GM19397 (cell line): ENCODE measurements around the gene TRIM31.

ENCODE experiments used
- ATAC-seq: cut with Tn5 transposase; IDR thresholded peaks from one replicate; pipeline ENCODE4 v1.9.1; 2021; ENCODE audit warnings: mild to moderate bottlenecking, moderate library complexity; ENCODE audit not compliant: unreplicated experiment

Gene TRIM31

DNA sequence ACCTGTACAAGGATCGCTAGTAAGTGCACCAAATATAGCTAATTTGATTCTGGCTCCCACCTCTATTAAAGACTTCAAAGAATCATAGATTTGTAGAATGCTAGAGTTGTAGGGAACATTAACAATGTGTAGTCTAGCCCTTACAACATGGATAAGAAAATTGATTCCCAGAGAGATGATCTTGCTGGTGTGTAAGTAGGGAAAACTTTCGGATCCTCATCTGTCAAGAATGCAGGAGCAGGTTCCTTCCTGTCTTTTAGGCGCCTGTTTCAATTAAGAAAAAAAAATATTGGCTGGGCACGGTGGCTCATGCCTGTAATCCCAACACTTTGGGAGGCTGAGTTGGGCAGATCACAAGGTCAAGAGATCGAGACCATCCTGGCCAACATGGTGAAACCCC is 25.0 kb downstream of the TRIM31 start:
- no peak for ATAC-seq

DNA sequence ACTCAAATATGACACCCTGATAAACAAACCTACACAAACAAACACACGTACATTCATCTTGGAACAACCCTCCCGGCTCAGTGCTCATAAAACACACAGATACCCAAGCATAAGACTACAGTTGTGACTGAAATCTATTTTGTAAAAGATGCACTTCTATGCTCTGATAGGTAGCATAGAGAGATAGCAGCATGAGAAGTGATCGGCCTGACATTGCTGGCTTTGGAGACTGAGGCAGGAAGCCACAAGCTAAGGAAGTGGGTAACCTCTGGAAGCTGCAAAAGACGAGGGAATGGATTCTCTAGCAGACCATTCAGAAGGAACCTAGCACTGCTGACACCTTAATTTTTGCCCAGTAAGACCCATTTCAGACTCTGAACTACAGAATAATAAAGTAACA is 35.7 kb downstream of the TRIM31 start:
- ATAC-seq, result no peak

DNA sequence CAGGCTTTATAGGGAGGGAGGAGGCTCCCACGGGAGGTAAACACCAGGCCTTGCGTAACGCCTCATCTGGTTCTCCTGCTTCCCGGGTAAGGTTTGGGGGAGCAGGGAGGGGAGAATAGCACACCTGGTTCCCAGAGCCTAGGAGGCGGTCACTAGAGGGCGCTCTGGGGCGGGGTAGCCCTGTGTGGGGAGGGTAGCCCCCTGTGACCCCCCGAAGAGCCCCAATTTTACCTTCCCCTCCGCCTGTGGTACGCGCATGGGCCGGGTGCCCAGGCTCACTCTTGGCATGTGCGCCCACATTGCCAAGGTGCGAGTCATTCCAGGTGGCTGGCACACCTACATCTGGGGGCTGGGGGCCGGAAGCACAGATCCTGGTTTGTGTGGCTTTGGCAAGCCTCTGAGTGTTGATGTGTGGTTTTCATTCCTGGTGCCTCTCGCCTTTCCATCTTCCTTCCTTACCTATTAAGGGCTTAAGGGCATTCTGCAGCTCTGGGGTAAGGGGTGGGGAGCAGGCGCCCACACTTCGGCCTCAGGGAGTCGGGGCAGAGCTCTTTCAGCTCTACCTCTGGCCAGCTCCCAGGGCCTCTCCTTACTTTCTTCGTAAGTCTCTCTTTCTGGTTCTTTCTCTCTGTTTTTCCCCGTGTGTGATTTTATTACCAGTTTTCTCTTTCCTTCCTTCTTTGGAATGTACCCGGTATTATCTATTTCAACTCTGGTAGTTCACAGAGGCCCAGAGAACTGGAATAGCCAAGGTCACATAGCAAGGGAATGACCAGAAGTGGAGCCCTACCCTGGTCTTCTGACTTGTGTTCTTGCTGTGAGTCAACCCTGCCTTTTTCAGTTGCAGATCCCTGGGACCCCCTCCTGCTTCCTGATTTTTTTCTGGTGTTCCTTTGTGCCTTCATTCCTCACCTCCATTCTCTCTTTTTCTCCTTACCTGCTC is 36.8 kb downstream of the TRIM31 start:
- ATAC-seq, result no peak

DNA sequence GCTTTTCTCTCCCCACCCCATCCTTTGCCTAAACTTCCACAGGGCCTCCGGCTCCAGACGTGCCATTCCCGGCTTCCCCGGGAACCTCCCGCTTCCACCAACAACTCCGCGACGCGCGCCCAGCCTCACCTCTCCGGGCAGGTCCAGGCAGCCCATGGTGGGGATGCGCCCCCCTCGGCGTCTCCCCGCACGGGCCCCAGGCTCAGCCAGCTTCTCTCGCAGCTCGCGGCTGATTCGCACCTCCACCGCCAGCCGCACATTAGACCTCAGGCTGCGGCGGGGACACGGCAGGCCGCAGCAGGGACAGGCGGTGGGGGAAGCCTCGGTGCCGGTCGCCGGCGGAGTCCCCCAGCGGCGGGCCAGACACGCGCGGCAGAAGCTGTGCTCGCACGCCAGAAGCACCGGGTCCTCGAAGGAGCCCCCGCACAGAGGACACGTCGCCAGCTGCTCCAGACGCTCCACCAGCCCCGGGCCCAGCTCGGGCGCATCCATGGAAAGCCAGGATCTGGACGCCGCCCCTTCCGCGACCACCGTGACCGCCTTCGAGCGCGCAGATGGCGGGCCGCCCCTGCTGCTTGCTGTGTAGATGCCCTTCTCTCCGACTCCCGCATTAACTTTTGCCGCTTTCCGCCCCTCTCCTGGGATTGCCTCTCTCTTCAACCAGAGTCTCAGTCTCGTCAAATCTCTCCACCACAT is 37.6 kb downstream of the TRIM31 start, which contains the start of gene RNF39:
TSS of gene RNF39 (minus strand) at position 676 of the 696 bp plus-strand sequence. CDS start at position 492, 184 bp downstream.
- no peak for ATAC-seq

DNA sequence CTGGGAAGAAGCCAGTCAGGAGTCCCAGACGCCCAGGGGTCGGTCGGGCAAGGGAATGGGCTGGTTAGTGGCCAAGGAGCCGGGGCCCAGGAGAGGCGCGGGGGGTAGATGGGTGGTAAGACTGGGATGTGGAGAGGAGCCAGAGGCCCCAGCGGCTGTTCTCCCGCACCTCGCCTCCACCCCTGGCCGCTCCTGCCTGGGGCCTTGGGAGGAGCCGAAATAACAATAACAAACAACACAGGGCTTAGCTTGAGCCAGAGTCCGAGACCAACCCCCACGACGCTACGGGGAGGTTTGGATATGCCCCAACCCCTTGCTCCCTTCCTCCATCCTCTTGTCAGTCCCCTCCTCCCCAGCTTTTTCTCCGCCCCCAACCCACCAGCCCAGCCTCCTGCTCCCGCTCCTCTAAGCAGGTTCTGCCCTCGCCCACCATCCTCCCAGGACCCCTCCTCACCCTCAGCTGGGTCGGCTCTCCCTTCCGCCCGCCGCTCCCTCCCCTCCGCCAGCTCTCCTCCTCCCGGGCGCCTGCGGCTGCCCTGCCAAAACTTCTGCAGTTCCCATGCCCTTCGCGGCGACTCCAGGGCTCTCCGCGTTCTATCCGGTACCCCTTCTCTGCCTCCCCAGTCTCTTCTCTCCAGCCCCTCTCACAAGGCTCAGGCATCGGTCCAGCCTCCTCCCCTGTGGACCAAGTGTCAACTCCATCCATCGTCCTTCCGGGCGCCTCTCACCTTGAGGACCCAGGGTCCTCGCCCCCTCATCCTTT is 38.4 kb downstream of the TRIM31 start:
- ATAC-seq, result no peak

DNA sequence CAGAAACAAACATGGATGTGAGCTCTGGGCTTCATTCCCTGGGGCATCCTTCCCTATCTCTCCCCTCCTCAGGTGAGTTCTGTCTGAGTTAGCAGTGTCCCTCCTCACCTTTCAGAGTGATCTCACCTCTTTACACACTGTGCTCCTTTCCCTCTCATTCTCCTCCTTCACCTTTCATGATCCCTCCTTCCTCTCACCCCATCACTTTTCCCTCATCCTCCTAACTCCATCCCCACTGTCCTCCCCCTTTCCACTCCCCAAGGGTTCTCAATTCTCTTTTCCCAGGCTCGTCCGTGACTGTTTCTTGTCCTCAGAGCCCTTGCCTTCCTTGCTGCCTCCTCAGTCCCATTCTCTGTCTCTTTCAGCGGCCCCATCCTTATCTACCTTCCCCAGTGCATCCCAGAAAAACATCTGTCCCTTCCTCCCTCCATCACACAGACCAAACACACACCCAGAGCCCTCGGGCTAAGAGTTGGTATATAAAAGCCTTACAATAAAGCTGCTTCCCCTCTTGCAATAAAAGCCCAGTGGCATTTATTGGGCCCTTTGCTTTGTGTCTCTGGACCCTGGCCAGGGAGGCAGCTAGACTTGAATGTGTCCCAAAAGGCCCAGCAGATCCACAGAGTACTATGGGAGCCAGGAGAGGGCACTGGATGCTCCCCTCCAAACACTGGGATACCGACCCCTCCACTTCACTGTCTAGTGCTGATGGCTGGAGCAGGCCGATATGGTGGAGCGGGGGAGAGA is 39.2 kb downstream of the TRIM31 start:
- no peak for ATAC-seq

DNA sequence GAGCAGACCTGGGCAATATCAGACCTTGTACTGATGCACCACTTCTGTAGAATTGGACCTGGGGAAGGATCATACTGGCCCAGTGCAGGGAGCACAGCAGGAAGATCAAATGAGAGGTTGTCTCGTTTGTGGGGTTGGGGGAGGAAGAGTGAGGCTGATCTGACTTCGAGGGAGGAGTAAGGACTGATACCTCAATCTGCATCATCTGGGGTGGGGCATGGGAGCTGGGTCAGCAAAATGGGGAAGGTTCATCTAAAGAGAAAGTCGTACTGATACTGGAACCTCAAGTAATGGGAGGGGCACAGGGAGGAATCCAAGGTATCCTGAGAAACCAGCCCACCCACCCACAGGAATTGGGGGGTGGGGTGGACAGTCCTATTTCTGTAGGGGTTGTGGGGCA is 41.0 kb downstream of the TRIM31 start:
- ATAC-seq, result no peak

DNA sequence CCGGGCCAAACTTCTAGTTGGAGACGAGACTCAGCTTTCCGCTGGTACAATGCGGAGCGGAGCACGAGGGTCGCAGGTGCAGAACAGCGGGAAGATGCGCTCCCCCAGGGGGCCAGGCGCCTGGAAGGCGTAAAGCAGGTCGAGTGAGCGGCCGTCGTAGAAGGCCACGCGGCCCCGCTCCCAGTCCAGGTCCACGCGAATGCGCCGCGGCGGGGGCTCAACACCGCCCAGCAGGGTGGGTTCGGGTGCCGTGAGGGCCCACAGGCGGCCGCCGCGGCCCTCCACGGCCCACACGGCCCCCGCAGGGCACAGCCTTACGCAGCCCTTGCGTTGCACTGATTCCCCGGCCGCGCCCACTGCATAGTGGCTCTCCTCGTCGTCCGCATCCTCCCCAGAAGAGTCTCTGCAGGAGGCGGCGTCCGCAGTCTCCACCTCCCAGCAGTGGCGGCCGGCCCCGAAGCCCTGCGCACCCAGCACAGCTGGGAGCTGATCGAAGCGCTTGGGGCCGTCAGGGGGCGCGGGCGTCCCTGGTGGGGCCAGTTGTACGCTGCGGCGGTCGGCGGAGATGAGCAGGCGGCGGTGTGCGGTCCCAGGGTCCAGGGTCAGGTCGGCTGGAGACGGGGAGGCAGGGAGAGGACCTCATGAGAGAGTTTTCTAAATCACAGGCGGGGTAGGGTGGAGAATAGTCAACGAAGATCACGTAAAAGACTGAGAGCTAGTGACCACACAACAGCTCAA is 41.6 kb downstream of the TRIM31 start:
- ATAC-seq, result no peak

DNA sequence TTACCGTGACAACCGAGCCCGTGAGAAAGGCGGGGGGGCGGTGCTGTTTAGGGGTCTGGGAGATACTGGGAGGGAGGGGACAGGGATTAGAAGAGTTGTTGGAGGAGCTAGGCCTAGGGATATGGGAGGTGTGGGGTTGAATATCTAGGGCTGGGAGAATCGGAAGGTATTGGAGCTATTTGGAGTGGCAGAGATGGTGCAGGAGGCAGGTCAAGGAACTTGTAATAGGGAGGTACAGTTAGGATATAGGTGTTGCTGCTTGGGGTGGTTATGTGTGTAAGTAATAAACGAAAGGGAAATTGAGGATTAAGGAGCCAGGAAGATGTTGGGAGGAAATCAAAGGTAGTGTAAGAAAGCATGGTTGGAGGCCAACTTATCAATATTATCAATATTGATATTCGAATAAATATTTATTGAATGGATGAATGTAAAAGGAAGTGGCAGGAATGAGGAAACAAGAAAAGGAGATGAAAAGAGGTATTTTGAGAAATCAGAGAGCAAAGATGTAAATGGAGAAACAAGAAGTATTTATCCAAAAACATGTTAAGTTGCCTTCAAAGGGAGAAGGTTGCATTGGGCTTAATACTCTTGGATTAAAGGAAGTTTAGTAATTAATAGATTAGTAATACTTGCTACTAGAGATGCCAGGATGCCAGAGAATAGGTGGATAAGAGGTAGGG is 45.3 kb downstream of the TRIM31 start:
- ATAC-seq, result no peak

DNA sequence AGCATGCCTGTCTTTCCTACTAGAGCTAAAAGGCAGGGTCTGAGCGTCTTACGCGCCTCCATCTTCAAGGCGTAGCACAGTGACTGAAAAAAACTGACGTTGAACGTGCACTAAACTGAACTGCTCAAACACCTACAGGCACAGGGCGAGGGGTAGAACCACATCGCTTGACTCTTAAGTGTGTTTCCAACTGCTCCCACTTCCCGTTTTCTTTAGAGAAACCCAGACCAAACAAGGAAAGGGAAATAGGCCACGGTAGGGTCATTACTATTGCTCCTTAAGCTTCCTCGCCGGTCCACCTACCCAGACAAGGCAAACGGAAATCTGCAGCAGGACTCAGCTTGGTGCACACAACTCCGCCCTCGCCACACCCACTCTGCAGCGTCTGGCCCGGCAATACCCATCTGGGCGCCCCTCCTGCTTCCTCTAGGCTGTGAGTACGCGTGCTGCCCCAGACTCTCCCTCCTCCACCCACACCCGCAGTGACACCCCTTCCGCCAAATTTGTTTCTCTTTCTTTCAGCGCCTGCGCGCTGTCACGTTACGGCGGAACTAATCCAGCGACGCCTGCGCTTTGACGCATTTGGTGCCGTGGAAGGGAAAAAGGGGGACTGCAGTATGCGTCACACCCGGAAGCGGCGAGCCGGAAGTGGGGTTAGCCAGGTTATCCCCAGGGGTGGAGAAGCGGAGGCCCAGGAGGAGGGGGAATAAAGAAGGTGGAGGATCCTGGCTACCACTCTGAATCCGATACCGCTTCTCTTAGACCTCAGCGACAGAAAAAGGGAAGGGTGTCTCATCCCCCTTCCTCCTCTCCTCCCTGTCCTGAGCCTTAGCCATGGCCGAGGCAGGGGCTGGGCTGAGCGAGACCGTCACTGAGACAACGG is 46.1 kb downstream of the TRIM31 start, which contains the start of gene PPP1R11:
TSS of gene PPP1R11 (plus strand) at position 622 of the 883 bp plus-strand sequence. CDS start at position 835, 213 bp downstream.
- ATAC-seq, result peak; percentile 96

DNA sequence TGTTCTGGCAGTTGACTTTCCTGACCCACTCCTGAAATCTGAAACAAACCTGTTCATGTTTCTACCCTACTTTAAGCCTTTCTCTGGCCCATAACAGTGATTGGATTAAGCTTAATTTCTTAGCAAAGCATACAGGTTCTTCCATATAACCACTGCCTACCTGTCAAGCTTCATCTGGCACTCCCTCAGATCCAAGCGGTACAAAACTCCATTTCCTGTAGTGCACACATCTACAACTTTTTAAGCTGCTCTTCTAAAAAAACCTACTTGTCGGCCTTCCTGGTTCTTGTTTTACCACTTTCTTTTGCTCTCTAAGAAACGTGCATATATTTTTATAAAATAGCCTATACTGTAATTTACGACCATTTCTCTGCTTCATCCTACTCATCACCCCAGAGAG is 46.8 kb downstream of the TRIM31 start:
- ATAC-seq, result no peak

DNA sequence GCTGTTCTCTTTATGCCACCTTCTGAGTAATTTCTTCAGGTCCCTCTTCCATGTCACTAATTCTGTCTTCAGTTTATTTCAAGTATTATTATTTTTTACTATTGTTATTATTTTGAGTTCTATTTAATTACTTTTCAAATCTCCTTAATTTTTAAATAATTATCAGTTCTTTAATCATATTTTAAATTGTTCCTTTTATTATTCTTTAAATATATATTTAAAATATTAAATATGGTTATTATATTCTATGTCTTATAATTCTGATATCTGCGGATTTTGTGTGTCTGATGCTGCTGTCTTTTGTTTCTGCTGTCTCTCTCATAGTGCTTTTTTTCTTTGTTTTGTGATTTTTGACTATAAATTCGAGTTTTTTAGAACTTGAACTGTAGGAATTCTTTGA is 49.6 kb downstream of the TRIM31 start:
- no peak for ATAC-seq

DNA sequence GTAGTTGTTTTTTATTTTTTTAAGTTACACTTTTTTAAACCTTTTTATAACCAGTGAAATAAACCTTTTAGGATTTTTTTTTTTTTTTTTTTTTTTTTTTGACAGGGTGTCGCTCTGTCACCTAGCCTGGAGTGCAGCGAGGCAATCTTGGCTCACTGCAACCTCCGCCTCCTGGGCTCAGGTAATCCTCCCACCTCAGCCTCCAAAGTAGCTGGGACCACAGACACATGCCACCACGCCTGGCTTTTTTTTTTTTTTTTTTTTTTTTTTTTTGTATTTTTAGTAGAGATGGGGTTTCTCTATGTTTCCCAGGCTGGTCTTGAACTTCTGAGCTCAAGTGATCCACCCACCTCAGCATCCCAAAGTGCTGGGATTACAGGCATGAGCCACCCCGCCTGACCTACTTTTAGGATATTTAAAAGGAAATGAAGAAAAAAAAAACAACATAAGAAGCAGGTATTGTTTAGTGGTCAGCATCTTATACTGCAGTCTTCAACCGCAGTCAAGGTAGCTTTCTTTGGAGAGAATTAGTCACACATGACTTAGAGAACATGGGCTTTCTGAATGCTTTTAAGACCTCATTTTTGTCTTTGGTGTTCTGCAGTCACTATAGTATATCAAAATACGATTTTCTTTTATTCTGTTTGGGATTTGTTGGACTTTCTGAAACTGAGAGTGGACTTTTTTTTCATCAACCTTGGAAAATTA is 50.3 kb downstream of the TRIM31 start:
- ATAC-seq, result no peak

DNA sequence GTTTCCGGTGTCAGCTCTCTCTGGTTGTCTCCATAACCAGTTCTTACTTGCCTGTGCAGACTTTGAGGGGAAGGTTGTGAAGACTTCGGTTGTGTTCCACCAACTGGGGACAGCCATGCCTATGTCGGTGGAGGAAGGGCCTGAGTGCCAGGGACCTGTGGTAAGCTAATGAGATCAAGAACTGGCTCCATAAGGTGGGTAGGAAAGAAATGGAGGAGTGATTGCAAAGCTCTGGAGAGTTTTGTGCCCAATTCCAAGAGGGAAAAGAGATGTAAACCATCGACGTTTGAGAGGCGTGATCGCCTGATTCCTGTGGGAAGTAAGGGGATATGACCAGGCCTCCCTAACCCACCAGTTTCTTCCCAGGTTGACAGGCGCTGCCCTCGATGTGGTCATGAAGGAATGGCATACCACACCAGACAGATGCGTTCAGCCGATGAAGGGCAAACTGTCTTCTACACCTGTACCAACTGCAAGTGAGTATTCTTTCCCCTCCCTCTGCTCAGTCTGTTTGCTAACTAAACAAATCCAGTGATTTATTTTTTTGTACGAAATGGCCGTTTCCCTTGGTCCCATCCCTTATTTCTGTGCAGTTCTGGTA is 50.9 kb downstream of the TRIM31 start:
- no peak for ATAC-seq

DNA sequence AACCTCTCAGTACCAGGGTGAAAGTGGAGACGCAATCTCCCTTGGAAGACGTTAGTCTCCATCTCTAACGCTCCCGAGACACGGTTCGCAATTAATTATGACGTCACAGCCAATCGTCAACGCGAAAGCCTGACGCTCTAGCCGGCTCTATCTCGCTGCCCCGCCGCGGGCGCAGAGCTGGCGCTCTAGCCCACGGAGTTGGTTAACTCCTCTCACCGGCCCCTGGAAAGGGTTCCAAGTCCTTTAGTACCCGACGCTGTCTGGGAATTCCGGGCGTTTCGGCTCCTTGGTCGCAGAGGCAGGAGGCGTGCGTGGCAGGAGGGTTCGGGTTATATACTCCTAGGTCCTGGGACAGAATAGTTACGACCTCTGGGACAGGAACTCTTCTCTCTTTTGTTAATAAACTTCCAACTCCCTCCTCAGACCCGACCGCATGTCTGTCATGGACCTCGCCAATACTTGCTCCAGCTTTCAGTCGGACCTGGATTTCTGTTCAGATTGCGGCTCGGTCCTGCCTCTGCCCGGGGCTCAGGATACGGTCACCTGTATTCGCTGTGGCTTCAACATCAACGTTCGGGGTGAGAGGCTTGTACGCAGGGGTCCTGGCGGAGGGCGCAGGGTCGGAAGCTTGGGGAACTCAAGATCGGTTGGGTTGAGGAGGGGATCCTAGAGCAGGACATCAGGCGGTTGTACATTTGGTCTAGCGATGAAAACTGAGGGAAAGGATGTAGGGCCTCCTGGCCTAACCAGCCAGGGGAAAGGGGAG is 51.6 kb downstream of the TRIM31 start, which contains the start of gene POLR1H:
TSS of gene POLR1H (plus strand) at position 174 of the 766 bp plus-strand sequence. CDS start at position 434, 260 bp downstream.
- ATAC-seq, result peak; percentile 80

DNA sequence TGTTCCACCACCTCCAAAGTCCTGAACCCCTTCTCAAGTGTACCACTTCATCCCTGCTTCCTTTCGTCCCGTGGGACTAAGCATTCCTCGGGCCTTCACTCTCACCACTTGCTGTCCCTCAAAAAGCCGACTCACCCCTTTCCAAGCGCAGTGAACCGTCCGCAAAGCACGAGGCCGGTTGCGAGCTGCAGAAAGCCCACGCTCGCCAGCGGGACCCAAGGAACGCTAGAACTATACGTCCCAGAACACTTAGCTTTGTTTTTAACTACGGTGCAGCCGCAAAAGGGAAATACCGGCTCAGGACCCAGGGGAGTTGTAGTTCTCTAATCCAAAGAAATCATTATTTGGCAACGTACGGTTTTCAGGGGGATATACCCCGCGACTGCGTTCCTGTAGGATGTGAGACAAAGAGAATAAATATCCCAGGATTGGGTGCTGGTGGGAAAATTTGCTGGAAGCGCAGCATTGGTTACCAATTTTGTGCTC is 52.2 kb downstream of the TRIM31 start:
- peak; percentile 18 for ATAC-seq
